ENCODE results near the gene STX12. TPM values are rescaled to one million over a fixed set of nuclear protein-coding genes. Genes with fewer than 3 reads are reported as not detected.
"Not testable (repeated sequence)": the region's sequence is repeated elsewhere in the genome, so short reads cannot be mapped to it uniquely, and the experiment has no call there.

Gene STX12
- total and polyA plus RNA-seq, 12 donors = 18.4 to 81.9 (median 55.4) TPM

GRCh38 chr1:27849951-27850350 is 76.9 kb downstream of the STX12 start:
- 88 to 98% (median 95%) methylated on average over 3 to 7 of the region's 7 CpGs for WGBS, 4 donors
- H3K9me3 ChIP-seq (replicated peaks in 1 of 3) = no peaks in the 10 kb centered on the region
- no peak overlapping the region for H3K4me3 ChIP-seq
- H3K4me1 ChIP-seq (replicated peaks in 1 of 2) = no peaks in the 10 kb centered on the region
- no peaks in the 10 kb centered on the region for H3K27me3 ChIP-seq
- no peak for DNase-seq
- peaks cover 0 to 68% of the 10 kb centered on the region in 2 donors for H3K36me3 ChIP-seq (replicated peaks in 1 of 2)
- intact Hi-C loops (cut with DNase I) = no loop called here
- no peak overlapping the region for H3K27ac ChIP-seq
- TF ChIP-seq, protein P1, sequence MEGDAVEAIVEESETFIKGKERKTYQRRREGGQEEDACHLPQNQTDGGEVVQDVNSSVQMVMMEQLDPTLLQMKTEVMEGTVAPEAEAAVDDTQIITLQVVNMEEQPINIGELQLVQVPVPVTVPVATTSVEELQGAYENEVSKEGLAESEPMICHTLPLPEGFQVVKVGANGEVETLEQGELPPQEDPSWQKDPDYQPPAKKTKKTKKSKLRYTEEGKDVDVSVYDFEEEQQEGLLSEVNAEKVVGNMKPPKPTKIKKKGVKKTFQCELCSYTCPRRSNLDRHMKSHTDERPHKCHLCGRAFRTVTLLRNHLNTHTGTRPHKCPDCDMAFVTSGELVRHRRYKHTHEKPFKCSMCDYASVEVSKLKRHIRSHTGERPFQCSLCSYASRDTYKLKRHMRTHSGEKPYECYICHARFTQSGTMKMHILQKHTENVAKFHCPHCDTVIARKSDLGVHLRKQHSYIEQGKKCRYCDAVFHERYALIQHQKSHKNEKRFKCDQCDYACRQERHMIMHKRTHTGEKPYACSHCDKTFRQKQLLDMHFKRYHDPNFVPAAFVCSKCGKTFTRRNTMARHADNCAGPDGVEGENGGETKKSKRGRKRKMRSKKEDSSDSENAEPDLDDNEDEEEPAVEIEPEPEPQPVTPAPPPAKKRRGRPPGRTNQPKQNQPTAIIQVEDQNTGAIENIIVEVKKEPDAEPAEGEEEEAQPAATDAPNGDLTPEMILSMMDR (IDR thresholded peaks at IDR 0.05) = no peak
- TF ChIP-seq POLR2A (IDR thresholded peaks at IDR 0.05) = no peak

GRCh38 chr1:27855085-27855484 is 82.1 kb downstream of the STX12 start:
- Histone ChIP-seq H3K27me3 (no peaks in the 10 kb centered on the region), H3K27ac (no peak overlapping the region), H3K4me1 (replicated peaks in 1 of 2) (peaks cover 6% of the 10 kb centered on the region in 2 donors), H3K36me3 (replicated peaks in 1 of 2) (peaks cover 0 to 17% of the 10 kb centered on the region in 2 donors), H3K4me3 (no peak overlapping the region), H3K9me3 (replicated peaks in 1 of 3) (no peaks in the 10 kb centered on the region)
- TF ChIP-seq, protein P1 (IDR thresholded peaks at IDR 0.05) = no peak
- no peak for TF ChIP-seq POLR2A (IDR thresholded peaks at IDR 0.05)
- intact Hi-C loops (cut with DNase I) = loop anchor here (5.0 kb wide), 2 partner anchors 122 to 352 kb away; no protein-coding TSS in a partner anchor
- WGBS, 4 donors = 79 to 89% (median 86%) methylated on average over 6 of the region's 6 CpGs
- DNase-seq = no peak

DNA sequence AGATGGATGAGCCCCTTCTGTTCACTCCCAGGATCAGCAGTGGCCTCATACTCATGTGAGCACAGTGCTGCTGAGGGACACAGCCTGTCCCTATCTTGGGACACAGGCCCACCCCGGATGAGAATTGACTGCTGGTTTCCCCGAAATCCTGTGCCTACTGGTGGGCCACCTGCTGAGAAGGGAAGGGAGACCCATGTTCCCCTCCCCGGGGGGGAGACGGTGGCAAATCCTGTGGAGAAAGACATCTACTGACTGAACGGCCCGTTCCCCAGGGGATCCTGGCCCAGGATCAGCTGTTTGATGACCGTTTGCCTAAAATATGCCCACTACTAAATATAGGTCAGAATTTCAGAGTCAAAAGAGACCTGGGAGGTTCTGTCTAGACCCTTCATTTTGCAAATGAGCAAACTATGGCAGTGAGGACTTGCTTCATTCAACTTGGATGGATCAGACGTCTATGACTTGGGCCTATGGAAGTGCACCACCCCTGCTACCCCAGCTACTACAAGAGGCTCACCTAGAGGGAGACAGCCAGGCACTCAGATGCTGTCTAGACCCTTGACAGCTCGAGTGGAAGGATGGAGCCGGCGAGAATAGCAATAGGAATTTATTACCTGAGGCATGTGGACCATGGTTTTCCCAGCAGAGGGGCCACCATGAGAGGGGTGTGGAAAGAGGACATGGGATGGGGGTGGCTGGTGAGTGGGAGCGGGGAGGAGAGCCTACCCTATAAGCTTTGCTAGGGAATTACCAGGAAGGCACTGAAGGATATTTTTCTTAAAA is 83.7 kb downstream of the STX12 start:
- H3K27me3 ChIP-seq = no peaks in the 10 kb centered on the region
- peaks cover 0 to under 1% of the 10 kb centered on the region in 2 donors for H3K36me3 ChIP-seq (replicated peaks in 1 of 2)
- H3K27ac ChIP-seq = no peak overlapping the region
- WGBS, 4 donors = 59 to 67% (median 65%) methylated on average over 10 to 12 of the region's 12 CpGs
- DNase-seq = no peak
- TF ChIP-seq POLR2A (IDR thresholded peaks at IDR 0.05) = no peak
- TF ChIP-seq, protein P1 (IDR thresholded peaks at IDR 0.05) = no peak
- no peak overlapping the region for H3K4me3 ChIP-seq
- no peaks in the 10 kb centered on the region for H3K9me3 ChIP-seq (replicated peaks in 1 of 3)
- intact Hi-C loops (cut with DNase I) = loop anchor here (2.0 to 5.0 kb wide), 3 partner anchors 121 to 351 kb away; no protein-coding TSS in a partner anchor
- peaks cover 6% of the 10 kb centered on the region in 2 donors for H3K4me1 ChIP-seq (replicated peaks in 1 of 2)

DNA sequence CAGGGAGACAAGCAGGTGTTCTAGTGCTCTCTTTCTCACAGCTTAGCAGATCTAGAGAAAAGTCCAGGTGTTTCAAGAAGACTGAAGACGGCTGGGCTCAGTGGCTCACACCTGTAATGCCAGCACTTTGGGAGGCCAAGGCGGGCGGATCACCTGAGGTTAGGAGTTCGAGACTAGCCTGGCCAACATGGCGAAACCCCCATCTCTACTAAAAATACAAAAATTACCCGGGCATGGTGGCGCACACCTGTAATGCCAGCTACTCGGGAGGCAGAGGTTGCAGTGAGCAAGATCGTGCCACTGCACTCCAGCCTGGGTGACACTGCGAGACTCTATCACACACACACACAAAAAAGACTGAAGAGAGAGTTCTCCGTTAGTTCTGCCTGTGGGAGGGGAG is 84.5 kb downstream of the STX12 start:
- not testable (repeated sequence) for DNase-seq; H3K27ac ChIP-seq; H3K9me3 ChIP-seq (replicated peaks in 1 of 3); H3K36me3 ChIP-seq (replicated peaks in 1 of 2); H3K27me3 ChIP-seq; H3K4me1 ChIP-seq (replicated peaks in 1 of 2); H3K4me3 ChIP-seq
- intact Hi-C loops (cut with DNase I) = loop anchor here (2.0 to 5.0 kb wide), 3 partner anchors 120 to 350 kb away; no protein-coding TSS in a partner anchor
- 52 to 80% (median 57%) methylated on average over 7 to 11 of the region's 11 CpGs for WGBS, 4 donors
